ENCODE results near the gene CADM4. TPM values are rescaled to one million over a fixed set of nuclear protein-coding genes. Genes with fewer than 3 reads are reported as not detected.

Gene CADM4, protein sequence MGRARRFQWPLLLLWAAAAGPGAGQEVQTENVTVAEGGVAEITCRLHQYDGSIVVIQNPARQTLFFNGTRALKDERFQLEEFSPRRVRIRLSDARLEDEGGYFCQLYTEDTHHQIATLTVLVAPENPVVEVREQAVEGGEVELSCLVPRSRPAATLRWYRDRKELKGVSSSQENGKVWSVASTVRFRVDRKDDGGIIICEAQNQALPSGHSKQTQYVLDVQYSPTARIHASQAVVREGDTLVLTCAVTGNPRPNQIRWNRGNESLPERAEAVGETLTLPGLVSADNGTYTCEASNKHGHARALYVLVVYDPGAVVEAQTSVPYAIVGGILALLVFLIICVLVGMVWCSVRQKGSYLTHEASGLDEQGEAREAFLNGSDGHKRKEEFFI
- 21.9 and 25.9 TPM in 2 replicates for total RNA-seq

DNA sequence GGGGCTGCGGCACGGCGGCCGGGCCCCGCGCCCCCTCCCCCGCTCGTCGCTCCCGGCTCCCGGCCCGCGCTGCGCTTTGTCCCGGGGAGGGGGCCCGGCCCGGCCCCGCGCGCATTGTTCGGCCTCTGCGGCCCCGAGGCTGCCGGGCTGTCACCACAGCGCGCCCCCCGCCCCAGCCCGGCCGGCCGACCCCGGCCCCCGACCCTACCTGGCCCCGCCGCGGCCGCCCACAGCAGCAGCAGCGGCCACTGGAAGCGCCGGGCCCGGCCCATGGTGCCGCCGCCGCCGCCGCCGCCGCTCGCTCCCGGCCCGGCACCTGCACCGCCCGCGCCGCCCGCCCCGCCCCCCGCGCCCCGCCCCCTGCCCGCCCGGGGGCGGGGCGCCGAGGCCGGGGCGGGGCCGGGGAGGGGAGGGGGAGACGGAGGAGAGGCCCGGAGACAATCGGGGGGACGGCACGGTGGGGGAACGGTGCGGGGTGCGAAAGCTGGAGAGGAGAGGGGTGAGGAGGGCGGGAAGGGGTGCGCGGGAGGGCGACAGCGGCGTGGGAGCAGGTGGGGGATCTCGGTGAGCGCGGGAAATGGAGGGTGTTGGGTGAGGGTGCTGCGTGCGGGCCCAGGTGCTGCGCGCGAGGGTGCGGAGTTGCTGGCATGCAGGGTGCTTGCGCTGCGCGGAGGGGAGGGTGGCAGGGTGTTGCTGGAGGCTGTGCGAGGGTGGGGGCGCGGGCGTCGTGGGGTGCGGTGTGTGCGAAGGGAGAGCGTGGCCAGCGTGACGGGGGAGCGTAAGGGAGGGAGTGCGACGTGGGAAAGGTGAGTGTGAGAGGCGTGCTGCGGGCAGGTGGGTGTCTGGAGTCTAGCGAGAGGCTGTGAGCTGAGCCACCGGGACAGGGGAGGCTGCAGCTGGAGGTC, at the start of gene CADM4:
CADM4 (minus strand) TSS at position 332 of the 905 bp plus-strand sequence; CDS start at position 272, 60 bp downstream.
- DNase-seq (ENCODE audit: low read depth), result no peak
- Histone ChIP-seq H3K4me3 (ENCODE audit: low read depth, low read length) (peak within 1 kb of the TSS; percentile 66), H3K36me3 (ENCODE audit: control insufficient read depth, insufficient read depth, low read length) (no peaks in the 10 kb centered on the region), H3K27me3 (ENCODE audit: control insufficient read depth, insufficient read depth, low read length) (peaks cover 9% of the 10 kb centered on the region)
- TF ChIP-seq, protein P1, sequence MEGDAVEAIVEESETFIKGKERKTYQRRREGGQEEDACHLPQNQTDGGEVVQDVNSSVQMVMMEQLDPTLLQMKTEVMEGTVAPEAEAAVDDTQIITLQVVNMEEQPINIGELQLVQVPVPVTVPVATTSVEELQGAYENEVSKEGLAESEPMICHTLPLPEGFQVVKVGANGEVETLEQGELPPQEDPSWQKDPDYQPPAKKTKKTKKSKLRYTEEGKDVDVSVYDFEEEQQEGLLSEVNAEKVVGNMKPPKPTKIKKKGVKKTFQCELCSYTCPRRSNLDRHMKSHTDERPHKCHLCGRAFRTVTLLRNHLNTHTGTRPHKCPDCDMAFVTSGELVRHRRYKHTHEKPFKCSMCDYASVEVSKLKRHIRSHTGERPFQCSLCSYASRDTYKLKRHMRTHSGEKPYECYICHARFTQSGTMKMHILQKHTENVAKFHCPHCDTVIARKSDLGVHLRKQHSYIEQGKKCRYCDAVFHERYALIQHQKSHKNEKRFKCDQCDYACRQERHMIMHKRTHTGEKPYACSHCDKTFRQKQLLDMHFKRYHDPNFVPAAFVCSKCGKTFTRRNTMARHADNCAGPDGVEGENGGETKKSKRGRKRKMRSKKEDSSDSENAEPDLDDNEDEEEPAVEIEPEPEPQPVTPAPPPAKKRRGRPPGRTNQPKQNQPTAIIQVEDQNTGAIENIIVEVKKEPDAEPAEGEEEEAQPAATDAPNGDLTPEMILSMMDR (IDR thresholded peaks at IDR 0.05; ENCODE audit: insufficient read depth, low read length, poor library complexity, severe bottlenecking), result no peak

DNA sequence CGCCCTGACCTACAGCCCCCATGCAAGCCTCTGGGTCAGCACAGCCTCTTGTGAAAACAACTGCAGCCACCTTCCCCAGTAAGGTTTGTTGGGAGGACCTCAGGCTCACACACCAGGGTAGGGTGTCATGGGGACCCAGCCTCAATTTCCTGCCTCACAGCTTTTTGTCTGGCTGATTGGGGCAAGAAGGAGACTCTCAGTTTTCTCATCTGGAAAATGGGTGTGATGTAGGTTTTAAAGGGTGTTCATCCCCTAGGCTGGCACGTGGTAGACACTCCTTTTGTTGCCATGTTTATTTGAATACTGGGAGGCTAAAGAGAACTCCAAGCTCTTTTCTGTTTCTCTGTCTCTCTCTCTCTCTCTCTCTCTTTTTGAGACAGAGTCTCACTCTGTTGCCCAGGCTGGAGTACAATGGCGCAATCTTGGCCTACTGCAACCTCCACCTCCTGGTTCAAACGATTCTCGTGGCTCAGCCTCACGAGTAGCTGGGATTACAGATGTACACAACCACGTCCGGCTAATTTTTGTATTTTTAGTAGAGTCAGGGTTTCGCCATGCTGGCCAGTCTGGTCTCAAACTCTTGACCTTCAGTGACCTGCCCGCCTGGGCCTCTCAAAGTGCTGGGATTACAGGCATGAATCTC, 48.5 kb upstream of the CADM4 start:
- no peak for DNase-seq (ENCODE audit: low read depth)
- H3K36me3 ChIP-seq (ENCODE audit: control insufficient read depth, insufficient read depth, low read length), result no peaks in the 10 kb centered on the region
- TF ChIP-seq, protein P1 (IDR thresholded peaks at IDR 0.05; ENCODE audit: insufficient read depth, low read length, poor library complexity, severe bottlenecking), result no peak

GRCh38 chr19:43687660-43687997, 48.0 kb upstream of the CADM4 start:
- TF ChIP-seq, protein P1 (IDR thresholded peaks at IDR 0.05; ENCODE audit: insufficient read depth, low read length, poor library complexity, severe bottlenecking), result no peak
- Histone ChIP-seq H3K27me3 (ENCODE audit: control insufficient read depth, insufficient read depth, low read length) (no peaks in the 10 kb centered on the region), H3K4me3 (ENCODE audit: low read depth, low read length) (no peak overlapping the region), H3K36me3 (ENCODE audit: control insufficient read depth, insufficient read depth, low read length) (no peaks in the 10 kb centered on the region)
- no peak for DNase-seq (ENCODE audit: low read depth)

More for the DNA sequence above, 48.5 kb upstream of the CADM4 start:
- Histone ChIP-seq H3K27me3 (ENCODE audit: control insufficient read depth, insufficient read depth, low read length) (no peaks in the 10 kb centered on the region), H3K4me3 (ENCODE audit: low read depth, low read length) (no peak overlapping the region)

DNA sequence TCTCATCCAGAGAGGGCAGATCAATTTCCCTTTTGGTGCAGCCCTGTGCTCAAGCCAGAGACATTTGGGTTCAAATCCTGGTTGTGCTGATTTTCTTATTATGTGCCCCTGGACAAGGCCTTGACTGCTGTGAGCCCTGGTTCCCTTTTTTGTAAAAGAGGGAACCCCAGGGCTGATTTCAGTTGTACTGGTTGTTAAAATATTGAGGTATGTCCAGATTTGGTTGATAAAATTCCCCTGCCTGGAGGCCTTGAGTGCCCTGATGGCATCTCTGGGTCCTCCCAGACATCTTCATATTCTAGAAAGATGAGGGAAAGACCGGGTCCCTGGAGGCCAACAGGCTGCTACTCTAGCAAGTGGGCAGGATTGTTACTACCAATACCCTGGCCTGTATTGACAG, 44.7 kb upstream of the CADM4 start:
- H3K27me3 ChIP-seq (ENCODE audit: control insufficient read depth, insufficient read depth, low read length), result no peaks in the 10 kb centered on the region
- TF ChIP-seq, protein P1 (IDR thresholded peaks at IDR 0.05; ENCODE audit: insufficient read depth, low read length, poor library complexity, severe bottlenecking), result no peak
- DNase-seq (ENCODE audit: low read depth), result no peak
- no peaks in the 10 kb centered on the region for H3K36me3 ChIP-seq (ENCODE audit: control insufficient read depth, insufficient read depth, low read length)
- no peak overlapping the region for H3K4me3 ChIP-seq (ENCODE audit: low read depth, low read length)

GRCh38 chr19:43683905-43684304, 44.3 kb upstream of the CADM4 start:
- TF ChIP-seq, protein P1 (IDR thresholded peaks at IDR 0.05; ENCODE audit: insufficient read depth, low read length, poor library complexity, severe bottlenecking), result no peak
- no peaks in the 10 kb centered on the region for H3K36me3 ChIP-seq (ENCODE audit: control insufficient read depth, insufficient read depth, low read length)
- DNase-seq (ENCODE audit: low read depth), result no peak
- H3K4me3 ChIP-seq (ENCODE audit: low read depth, low read length), result no peak overlapping the region
- H3K27me3 ChIP-seq (ENCODE audit: control insufficient read depth, insufficient read depth, low read length), result no peaks in the 10 kb centered on the region
